IMR-90 (cell line): ENCODE measurements around the gene BRD1. TPM values are rescaled to one million over a fixed set of nuclear protein-coding genes. Genes with fewer than 3 reads are reported as not detected.

Experiments
- ATAC-seq: fragments of 200-7000 bp; cut with Tn5 transposase; 2 replicates; pipeline ENCODE4 v1.9.1; 2020; ENCODE audit warnings: low read depth, mild to moderate bottlenecking, moderate library complexity
- BruUV-seq: library from RNA; stranded (reverse); fragments of 400-500 nt; replicated peaks from 2 replicates; lab custom pipeline; 2021; lab: Mats Ljungman, UMichigan
- CTCF ChIA-PET: fragments of 300-600 bp; formaldehyde crosslinking; extraction: SDS; loops from one replicate; lab custom pipeline; 2021; ENCODE audit warnings: antibody characterized with exemption; lab: Yijun Ruan, JAX
- POLR2A ChIA-PET: fragments of 300-600 bp; sonication (Branson Sonifier 250); formaldehyde crosslinking; loops from one replicate; lab custom pipeline; 2022; ENCODE audit warnings: antibody characterized with exemption; ENCODE audit not compliant: unreplicated experiment; lab: Charles Lee
- DNase-seq: peaks from one replicate; pipeline ENCODE4 v3.0.0; 2013
- H2AFZ ChIP-seq: replicated peaks from 2 replicates; pipeline ENCODE3; 2013; ENCODE audit warnings: low read length, mild to moderate bottlenecking; ENCODE audit not compliant: poor library complexity
- H2AK5ac ChIP-seq: 2 replicates; pipeline ENCODE4 v1.6.1; 2013; ENCODE audit warnings: low read depth, low read length, inconsistent platforms
- H2AK9ac ChIP-seq: replicated peaks from 2 replicates; pipeline ENCODE3; 2013; ENCODE audit warnings: mild to moderate bottlenecking, low read depth, low read length, moderate library complexity; ENCODE audit not compliant: poor library complexity
- H2BK120ac ChIP-seq: 2 replicates; pipeline ENCODE4 v1.6.1; 2013; ENCODE audit warnings: low read depth, low read length, inconsistent platforms
- H2BK15ac ChIP-seq: 3 replicates; pipeline ENCODE4 v1.6.1; 2013; ENCODE audit warnings: low read depth, low read length, inconsistent platforms
- H2BK20ac ChIP-seq: 2 replicates; pipeline ENCODE4 v1.6.1; 2013; ENCODE audit warnings: low read depth, mild to moderate bottlenecking, inconsistent platforms, low read length, moderate library complexity
- H2BK5ac ChIP-seq: 2 replicates; pipeline ENCODE4 v1.6.1; 2013; ENCODE audit warnings: mild to moderate bottlenecking, low read depth, low read length, inconsistent platforms; ENCODE audit not compliant: poor library complexity, severe bottlenecking
- H3K14ac ChIP-seq: replicated peaks from 2 replicates; pipeline ENCODE4 v1.6.1; 2013; ENCODE audit warnings: low read depth, low read length, inconsistent platforms
- H3K18ac ChIP-seq: 2 replicates; pipeline ENCODE4 v1.6.1; 2013; ENCODE audit warnings: low read depth, low read length, control low read depth
- H3K23ac ChIP-seq: 2 replicates; pipeline ENCODE4 v1.6.1; 2013; ENCODE audit warnings: low read depth, low read length, inconsistent platforms
- H3K27ac ChIP-seq: 2 replicates; pipeline ENCODE4 v1.5.1; 2013; ENCODE audit warnings: mild to moderate bottlenecking, control low read depth, low read length; ENCODE audit not compliant: insufficient read depth
- H3K27me3 ChIP-seq: 2 replicates; pipeline ENCODE4 v1.6.1; 2013; ENCODE audit warnings: low read length; ENCODE audit not compliant: control insufficient read depth, insufficient read depth
- H3K36me3 ChIP-seq: 2 replicates; pipeline ENCODE4 v1.6.1; 2013; ENCODE audit warnings: low read length, mixed read lengths; ENCODE audit not compliant: control insufficient read depth, insufficient read depth
- H3K4ac ChIP-seq: 2 replicates; pipeline ENCODE4 v1.6.1; 2013; ENCODE audit warnings: low read depth, low read length, inconsistent platforms
- H3K4me1 ChIP-seq: 2 replicates; pipeline ENCODE4 v1.6.1; 2013; ENCODE audit warnings: low read length, mixed read lengths; ENCODE audit not compliant: control insufficient read depth, insufficient read depth
- H3K4me2 ChIP-seq: 2 replicates; pipeline ENCODE4 v1.6.1; 2013; ENCODE audit warnings: low read depth, mild to moderate bottlenecking, control low read depth, low read length, moderate library complexity
- H3K4me3 ChIP-seq: 2 replicates; pipeline ENCODE4 v1.5.1; 2013; ENCODE audit warnings: low read depth, mild to moderate bottlenecking, control low read depth, low read length, moderate library complexity; ENCODE audit not compliant: insufficient read depth
- H3K56ac ChIP-seq: 2 replicates; pipeline ENCODE4 v1.6.1; 2013; ENCODE audit warnings: low read length, inconsistent platforms; ENCODE audit not compliant: insufficient read depth; ENCODE audit errors: extremely low read depth
- H3K79me1 ChIP-seq, 2 experiments: 2 replicates each; pipeline ENCODE4 v1.6.1; 2013; ENCODE audit warnings: low read length in 2 of 2, inconsistent platforms in 1 of 2, low read depth in 1 of 2
- H3K9ac ChIP-seq: 2 replicates; pipeline ENCODE4 v1.6.1; 2013; ENCODE audit warnings: low read depth, low read length, control low read depth
- H3K9me1 ChIP-seq: 2 replicates; pipeline ENCODE4 v1.6.1; 2013; ENCODE audit warnings: low read length, inconsistent platforms; ENCODE audit not compliant: insufficient read depth
- H3K9me3 ChIP-seq: 2 replicates; pipeline ENCODE4 v1.6.1; 2013; ENCODE audit warnings: low read length; ENCODE audit not compliant: control insufficient read depth, insufficient read depth
- H4K20me1 ChIP-seq: 2 replicates; pipeline ENCODE4 v1.6.1; 2013; ENCODE audit warnings: low read length, inconsistent platforms; ENCODE audit not compliant: insufficient read depth
- H4K5ac ChIP-seq: 2 replicates; pipeline ENCODE4 v1.6.1; 2013; ENCODE audit warnings: mild to moderate bottlenecking, low read depth, low read length, control low read depth
- H4K8ac ChIP-seq, 2 experiments: 2 replicates each; pipeline ENCODE4 v1.6.1; 2013; ENCODE audit warnings: low read depth in 2 of 2, low read length in 2 of 2, control low read depth in 1 of 2, inconsistent platforms in 1 of 2
- H4K91ac ChIP-seq: 2 replicates; pipeline ENCODE4 v1.6.1; 2013; ENCODE audit warnings: low read depth, low read length, inconsistent platforms; ENCODE audit not compliant: insufficient read depth
- BHLHE40 ChIP-seq: fragments of 150-350 bp; IDR thresholded peaks from 2 replicates; pipeline ENCODE4 v1.6.1; 2016; ENCODE audit warnings: mild to moderate bottlenecking, low read depth, low read length
- CEBPB ChIP-seq: IDR thresholded peaks from 2 replicates; pipeline ENCODE4 v1.6.1; 2012; ENCODE audit warnings: low read depth, low read length, improper control_type of control experiment
- CHD1 ChIP-seq: IDR thresholded peaks from 2 replicates; pipeline ENCODE4 v1.6.1; 2012; ENCODE audit warnings: low read depth, low read length, improper control_type of control experiment
- CTCF ChIP-seq: conservative IDR thresholded peaks from 2 replicates; pipeline ENCODE4 v1.5.1; 2012; ENCODE audit warnings: mild to moderate bottlenecking, low read depth, low read length, improper control_type of control experiment
- ELK1 ChIP-seq: fragments of 150-350 bp; IDR thresholded peaks from 2 replicates; pipeline ENCODE4 v1.6.1; 2016; ENCODE audit warnings: low read depth, mild to moderate bottlenecking, low read length, moderate library complexity, borderline replicate concordance
- FOS ChIP-seq: fragments of 150-350 bp; IDR thresholded peaks from 2 replicates; pipeline ENCODE4 v1.6.1; 2016; ENCODE audit warnings: low read depth, low read length
- MAFK ChIP-seq: IDR thresholded peaks from 2 replicates; pipeline ENCODE4 v1.6.1; 2012; ENCODE audit warnings: low read depth, low read length, improper control_type of control experiment
- MAZ ChIP-seq: IDR thresholded peaks from 2 replicates; pipeline ENCODE4 v1.6.1; 2012; ENCODE audit warnings: low read depth, mild to moderate bottlenecking, low read length, improper control_type of control experiment, moderate library complexity, borderline replicate concordance
- MXI1 ChIP-seq: IDR thresholded peaks from 2 replicates; pipeline ENCODE4 v1.6.1; 2012; ENCODE audit warnings: low read depth, mild to moderate bottlenecking, low read length, moderate library complexity, borderline replicate concordance
- NFE2L2 ChIP-seq: fragments of 150-350 bp; IDR thresholded peaks from 2 replicates; pipeline ENCODE4 v1.6.1; 2016; ENCODE audit warnings: low read depth, mild to moderate bottlenecking, low read length
- POLR2A ChIP-seq: IDR thresholded peaks from 2 replicates; pipeline ENCODE4 v1.6.1; 2012; ENCODE audit warnings: mild to moderate bottlenecking, low read depth, low read length
- RAD21 ChIP-seq: IDR thresholded peaks from 2 replicates; pipeline ENCODE4 v1.6.1; 2012; ENCODE audit warnings: low read length, improper control_type of control experiment
- RCOR1 ChIP-seq: IDR thresholded peaks from 2 replicates; pipeline ENCODE4 v1.6.1; 2012; ENCODE audit warnings: mild to moderate bottlenecking, low read length, improper control_type of control experiment; ENCODE audit not compliant: insufficient replicate concordance
- RFX5 ChIP-seq: IDR thresholded peaks from 2 replicates; pipeline ENCODE4 v1.8.0; 2012; ENCODE audit warnings: low read depth, mild to moderate bottlenecking, low read length, moderate library complexity
- SMC3 ChIP-seq: fragments of 150-350 bp; IDR thresholded peaks from 2 replicates; pipeline ENCODE4 v1.6.1; 2016; ENCODE audit warnings: low read depth, mild to moderate bottlenecking, antibody characterized with exemption, low read length, moderate library complexity
- USF2 ChIP-seq: fragments of 150-350 bp; IDR thresholded peaks from 2 replicates; pipeline ENCODE4 v1.6.1; 2017; ENCODE audit warnings: mild to moderate bottlenecking, antibody characterized with exemption, low read length, low read depth
- WGBS, 2 experiments: methylation state at CpG; one replicate each; pipeline versions ENCODE4 v1.1.5 to v1.1.7; 2013; ENCODE audit warnings: missing lambda C conversion rate in 2 of 2; ENCODE audit not compliant: insufficient read length in 1 of 2; ENCODE audit errors: extremely low coverage in 2 of 2; 5-methylcytosine and 5-hydroxymethylcytosine counted together
- dilution Hi-C: fragments of 300-500 bp; cut with HindIII; formaldehyde crosslinking; loops from one replicate; pipeline ENCODE4 v1.14.3; 2018; ENCODE audit warnings: low sequenced_read_pairs; ENCODE audit not compliant: unreplicated experiment
- in situ Hi-C: fragments of 300-500 bp; cut with MboI; formaldehyde crosslinking; loops from 3 replicates; pipeline ENCODE4 v1.14.3; 2019; ENCODE audit warnings: low sequenced_read_pairs, inconsistent platforms, mixed read lengths
- intact Hi-C: fragments of 100-400 bp; cut with micrococcal nuclease; formaldehyde crosslinking; loops from 2 replicates; pipeline ENCODE4 v1.10.0; 2022
- polyA plus RNA-seq, 3 experiments: library from polyadenylated mRNA; depleted of rRNA; stranded (reverse); fragments of >200 nt; gene quantifications; 2 replicates each; pipeline ENCODE4 v1.2.3, GENCODE V29; 2012; ENCODE audit warnings: low replicate concordance in 1 of 3
- total RNA-seq: library from RNA; depleted of rRNA; stranded (reverse); fragments of >200 nt; gene quantifications from 2 replicates; pipeline ENCODE4 v1.2.3, GENCODE V29; 2012

Gene BRD1
- total and polyA plus RNA-seq, 2 of the 4 experiments (the other 2 are of a cell fraction), result 10.0 to 10.6 TPM

- H3K27ac ChIP-seq, result no peak overlapping the region
- no peak overlapping the region for H3K23ac ChIP-seq
- H4K8ac ChIP-seq, result no peak overlapping the region
- H3K9me3 ChIP-seq, result no peaks in the 10 kb centered on the region
- ATAC-seq (no peak), DNase-seq (no peak)
- no peak overlapping the region for H3K4ac ChIP-seq
- H2BK15ac ChIP-seq, result no peak overlapping the region
- no peak overlapping the region for H2AK5ac ChIP-seq
- H3K27me3 ChIP-seq, result no peaks in the 10 kb centered on the region
- H3K14ac ChIP-seq, result no peak overlapping the region
- POLR2A ChIA-PET, result no interaction called here
- no peak overlapping the region for H2AK9ac ChIP-seq
- peaks cover 84% of the 10 kb centered on the region for H4K20me1 ChIP-seq
- no peak overlapping the region for H2AFZ ChIP-seq
- in situ Hi-C loops (loop anchor here (25.0 kb wide), 2 partner anchors 113 to 413 kb away; partner anchors contain the start of genes ALG12, CRELD2 and SELENOO), dilution Hi-C loops (no loop called here), intact Hi-C loops (no loop called here)
- peaks cover 65% of the 10 kb centered on the region for H3K36me3 ChIP-seq
- no peak overlapping the region for H3K9ac ChIP-seq
- H3K56ac ChIP-seq, result no peak overlapping the region
- no peak overlapping the region for H2BK20ac ChIP-seq
- no peak overlapping the region for H4K5ac ChIP-seq
- no peak overlapping the region for H3K18ac ChIP-seq
- BruUV-seq, result no TSS peak
- H2BK5ac ChIP-seq, result no peak overlapping the region
- no peak overlapping the region for H3K4me2 ChIP-seq
- no peak overlapping the region for H2BK120ac ChIP-seq
- H3K79me1 ChIP-seq, result peaks cover 14 to 57% of the 10 kb centered on the region in 2 experiments
- H3K4me3 ChIP-seq, result no peak overlapping the region
- H3K4me1 ChIP-seq, result no peaks in the 10 kb centered on the region
- WGBS, 2 experiments, result 92% methylated on average over 5 of the region's 18 CpGs; no CpG with 5 or more reads in 1 of the 2 experiments
- CTCF ChIA-PET, result no interaction called here
- TF ChIP-seq CHD1 (no peak), FOS (no peak), CEBPB (no peak), NFE2L2 (no peak), RAD21 (no peak), RFX5 (no peak), MXI1 (no peak), SMC3 (no peak), ELK1 (no peak), RCOR1 (no peak), BHLHE40 (no peak), POLR2A (no peak), CTCF (no peak), USF2 (no peak), MAFK (no peak), MAZ (no peak)
- no peak overlapping the region for H4K91ac ChIP-seq
- H3K9me1 ChIP-seq, result no peaks in the 10 kb centered on the region; the same call in 1 of the 2 replicates
These were observed 28.1 kb downstream of the BRD1 start for GRCh38 chr22:49799431-49800075.
